ENCODE data around the gene WDR90.
"Not testable (repeated sequence)": the region's sequence is repeated elsewhere in the genome, so short reads cannot be mapped to it uniquely, and the experiment has no call there.

Gene WDR90

GRCh38 chr16:684071-684794 is 35.1 kb downstream of the WDR90 start, which contains the start of gene JMJD8:
JMJD8 (minus strand) TSS chr16:684334; CDS start chr16:684319, 15 bp downstream.
- H3K9ac ChIP-seq (ENCODE audit: low read length), result peak within 1 kb of the TSS; percentile 68
- H3K4me3 ChIP-seq (ENCODE audit: low read length), result peak within 1 kb of the TSS; percentile 72
- H3K4me1 ChIP-seq (ENCODE audit: control insufficient read depth, low read depth, low read length), result peaks cover 6% of the 10 kb centered on the region
- peaks cover 15% of the 10 kb centered on the region for H3K36me3 ChIP-seq (ENCODE audit: control insufficient read depth, low read depth, low read length)
- H3K27ac ChIP-seq (ENCODE audit: low read length), result no peak within 1 kb of the TSS
- no peaks in the 10 kb centered on the region for H3K27me3 ChIP-seq (ENCODE audit: control insufficient read depth, insufficient read depth, low read length)
- H3K9me3 ChIP-seq (ENCODE audit: control insufficient read depth, low read depth, low read length), result no peaks in the 10 kb centered on the region

- H3K9me3 ChIP-seq (ENCODE audit: control insufficient read depth, low read depth, low read length), result no peaks in the 10 kb centered on the region
- no peak overlapping the region for H3K27ac ChIP-seq (ENCODE audit: low read length)
- H3K36me3 ChIP-seq (ENCODE audit: control insufficient read depth, low read depth, low read length), result peaks cover 15% of the 10 kb centered on the region
- no peak overlapping the region for H3K9ac ChIP-seq (ENCODE audit: low read length)
- no peak overlapping the region for H3K4me3 ChIP-seq (ENCODE audit: low read length)
- peaks cover 6% of the 10 kb centered on the region for H3K4me1 ChIP-seq (ENCODE audit: control insufficient read depth, low read depth, low read length)
- no peaks in the 10 kb centered on the region for H3K27me3 ChIP-seq (ENCODE audit: control insufficient read depth, insufficient read depth, low read length)
These were observed 36.0 kb downstream of the WDR90 start for GRCh38 chr16:684961-685696.

- Histone ChIP-seq H3K27ac (ENCODE audit: low read length) (no peak overlapping the region), H3K36me3 (ENCODE audit: control insufficient read depth, low read depth, low read length) (peaks cover 15% of the 10 kb centered on the region), H3K9ac (ENCODE audit: low read length) (no peak overlapping the region), H3K9me3 (ENCODE audit: control insufficient read depth, low read depth, low read length) (no peaks in the 10 kb centered on the region), H3K4me3 (ENCODE audit: low read length) (no peak overlapping the region), H3K4me1 (ENCODE audit: control insufficient read depth, low read depth, low read length) (peaks cover 6% of the 10 kb centered on the region), H3K27me3 (ENCODE audit: control insufficient read depth, insufficient read depth, low read length) (peaks cover 3% of the 10 kb centered on the region)
These were observed 36.8 kb downstream of the WDR90 start for GRCh38 chr16:685967-686366.

- no peak overlapping the region for H3K27ac ChIP-seq (ENCODE audit: low read length)
- peaks cover 11% of the 10 kb centered on the region for H3K36me3 ChIP-seq (ENCODE audit: control insufficient read depth, low read depth, low read length)
- H3K4me1 ChIP-seq (ENCODE audit: control insufficient read depth, low read depth, low read length), result no peaks in the 10 kb centered on the region
These were observed 37.5 kb downstream of the WDR90 start for GRCh38 chr16:686459-687260.

GRCh38 chr16:687499-687898 is 38.3 kb downstream of the WDR90 start:
- Histone ChIP-seq H3K27ac (ENCODE audit: low read length) (no peak overlapping the region), H3K36me3 (ENCODE audit: control insufficient read depth, low read depth, low read length) (peaks cover 2% of the 10 kb centered on the region), H3K9me3 (ENCODE audit: control insufficient read depth, low read depth, low read length) (no peaks in the 10 kb centered on the region), H3K27me3 (ENCODE audit: control insufficient read depth, insufficient read depth, low read length) (peaks cover 19% of the 10 kb centered on the region), H3K4me1 (ENCODE audit: control insufficient read depth, low read depth, low read length) (no peaks in the 10 kb centered on the region), H3K9ac (ENCODE audit: low read length) (no peak overlapping the region), H3K4me3 (ENCODE audit: low read length) (no peak overlapping the region)

More at GRCh38 chr16:686459-687260, 37.5 kb downstream of the WDR90 start:
- no peaks in the 10 kb centered on the region for H3K9me3 ChIP-seq (ENCODE audit: control insufficient read depth, low read depth, low read length)
- no peak overlapping the region for H3K9ac ChIP-seq (ENCODE audit: low read length)
- H3K27me3 ChIP-seq (ENCODE audit: control insufficient read depth, insufficient read depth, low read length), result peaks cover 10% of the 10 kb centered on the region
- no peak overlapping the region for H3K4me3 ChIP-seq (ENCODE audit: low read length)

- Histone ChIP-seq H3K27ac (ENCODE audit: low read length) (no peak overlapping the region), H3K9me3 (ENCODE audit: control insufficient read depth, low read depth, low read length) (no peaks in the 10 kb centered on the region), H3K9ac (ENCODE audit: low read length) (peak overlapping the region; percentile 67), H3K36me3 (ENCODE audit: control insufficient read depth, low read depth, low read length) (no peaks in the 10 kb centered on the region), H3K4me3 (ENCODE audit: low read length) (peak overlapping the region; percentile 86), H3K27me3 (ENCODE audit: control insufficient read depth, insufficient read depth, low read length) (peaks cover 37% of the 10 kb centered on the region), H3K4me1 (ENCODE audit: control insufficient read depth, low read depth, low read length) (no peaks in the 10 kb centered on the region)
These were observed 40.2 kb downstream of the WDR90 start for GRCh38 chr16:689175-689897.

GRCh38 chr16:691242-691641 is 42.1 kb downstream of the WDR90 start:
- not testable (repeated sequence) for H3K4me1 ChIP-seq (ENCODE audit: control insufficient read depth, low read depth, low read length); H3K36me3 ChIP-seq (ENCODE audit: control insufficient read depth, low read depth, low read length); H3K9ac ChIP-seq (ENCODE audit: low read length); H3K27ac ChIP-seq (ENCODE audit: low read length); H3K9me3 ChIP-seq (ENCODE audit: control insufficient read depth, low read depth, low read length); H3K4me3 ChIP-seq (ENCODE audit: low read length)
- peaks cover 55% of the 10 kb centered on the region for H3K27me3 ChIP-seq (ENCODE audit: control insufficient read depth, insufficient read depth, low read length)

GRCh38 chr16:692356-693108 is 43.4 kb downstream of the WDR90 start:
- no peaks in the 10 kb centered on the region for H3K9me3 ChIP-seq (ENCODE audit: control insufficient read depth, low read depth, low read length)
- no peak overlapping the region for H3K27ac ChIP-seq (ENCODE audit: low read length)
- no peak overlapping the region for H3K4me3 ChIP-seq (ENCODE audit: low read length)
- H3K9ac ChIP-seq (ENCODE audit: low read length), result no peak overlapping the region
- H3K4me1 ChIP-seq (ENCODE audit: control insufficient read depth, low read depth, low read length), result no peaks in the 10 kb centered on the region
- no peaks in the 10 kb centered on the region for H3K36me3 ChIP-seq (ENCODE audit: control insufficient read depth, low read depth, low read length)
- H3K27me3 ChIP-seq (ENCODE audit: control insufficient read depth, insufficient read depth, low read length), result peaks cover 64% of the 10 kb centered on the region

- Histone ChIP-seq H3K9ac (ENCODE audit: low read length) (no peak overlapping the region), H3K27me3 (ENCODE audit: control insufficient read depth, insufficient read depth, low read length) (peaks cover 73% of the 10 kb centered on the region), H3K27ac (ENCODE audit: low read length) (no peak overlapping the region), H3K4me3 (ENCODE audit: low read length) (peak overlapping the region; percentile 51), H3K4me1 (ENCODE audit: control insufficient read depth, low read depth, low read length) (no peaks in the 10 kb centered on the region), H3K36me3 (ENCODE audit: control insufficient read depth, low read depth, low read length) (no peaks in the 10 kb centered on the region), H3K9me3 (ENCODE audit: control insufficient read depth, low read depth, low read length) (no peaks in the 10 kb centered on the region)
These were observed 44.2 kb downstream of the WDR90 start for GRCh38 chr16:693364-693763.

GRCh38 chr16:693766-694165 is 44.6 kb downstream of the WDR90 start:
- Histone ChIP-seq H3K9me3 (ENCODE audit: control insufficient read depth, low read depth, low read length) (no peaks in the 10 kb centered on the region), H3K36me3 (ENCODE audit: control insufficient read depth, low read depth, low read length) (no peaks in the 10 kb centered on the region), H3K9ac (ENCODE audit: low read length) (no peak overlapping the region), H3K4me1 (ENCODE audit: control insufficient read depth, low read depth, low read length) (no peaks in the 10 kb centered on the region), H3K27ac (ENCODE audit: low read length) (no peak overlapping the region), H3K4me3 (ENCODE audit: low read length) (peak overlapping the region; percentile 51), H3K27me3 (ENCODE audit: control insufficient read depth, insufficient read depth, low read length) (peaks cover 77% of the 10 kb centered on the region)
